ENCODE measurements around the gene FBLN1.
"Not testable (repeated sequence)": the region's sequence is repeated elsewhere in the genome, so short reads cannot be mapped to it uniquely, and the experiment has no call there.

FBLN1 gene

GRCh38 chr22:45535290-45535689, 32.6 kb downstream of the FBLN1 start:
- Mint-ChIP-seq H3K27me3 (peaks cover 6% of the 10 kb centered on the region), H3K9me3 (no peaks in the 10 kb centered on the region)

GRCh38 chr22:45535835-45536234, 33.2 kb downstream of the FBLN1 start:
- not testable (repeated sequence) for H3K36me3 Mint-ChIP-seq (ENCODE audit: low read depth)

More at GRCh38 chr22:45535290-45535689, 32.6 kb downstream of the FBLN1 start:
- H3K4me1 Mint-ChIP-seq (ENCODE audit: low read depth): no peaks in the 10 kb centered on the region
- no peak overlapping the region for H3K27ac Mint-ChIP-seq
- H3K4me3 Mint-ChIP-seq: no peak overlapping the region
- DNase-seq: no peak
- no peaks in the 10 kb centered on the region for H3K36me3 Mint-ChIP-seq (ENCODE audit: low read depth)

GRCh38 chr22:45537734-45538181, 35.1 kb downstream of the FBLN1 start:
- H3K27me3 Mint-ChIP-seq: peaks cover 12% of the 10 kb centered on the region
- H3K27ac Mint-ChIP-seq: no peak overlapping the region
- DNase-seq: no peak
- H3K36me3 Mint-ChIP-seq (ENCODE audit: low read depth): no peaks in the 10 kb centered on the region
- no peaks in the 10 kb centered on the region for H3K4me1 Mint-ChIP-seq (ENCODE audit: low read depth)
- H3K4me3 Mint-ChIP-seq: no peak overlapping the region
- no peaks in the 10 kb centered on the region for H3K9me3 Mint-ChIP-seq

More at GRCh38 chr22:45535835-45536234, 33.2 kb downstream of the FBLN1 start:
- H3K4me1 Mint-ChIP-seq (ENCODE audit: low read depth); DNase-seq; H3K9me3 Mint-ChIP-seq; H3K27ac Mint-ChIP-seq; H3K4me3 Mint-ChIP-seq: not testable (repeated sequence)
- H3K27me3 Mint-ChIP-seq: peaks cover 11% of the 10 kb centered on the region

GRCh38 chr22:45538281-45538680, 35.6 kb downstream of the FBLN1 start:
- peaks cover 12% of the 10 kb centered on the region for H3K27me3 Mint-ChIP-seq
- H3K36me3 Mint-ChIP-seq (ENCODE audit: low read depth): no peaks in the 10 kb centered on the region
- H3K27ac Mint-ChIP-seq: no peak overlapping the region
- no peaks in the 10 kb centered on the region for H3K4me1 Mint-ChIP-seq (ENCODE audit: low read depth)
- no peak overlapping the region for H3K4me3 Mint-ChIP-seq
- no peaks in the 10 kb centered on the region for H3K9me3 Mint-ChIP-seq
- no peak for DNase-seq

- no peak overlapping the region for H3K27ac Mint-ChIP-seq
- no peak for DNase-seq
- no peak overlapping the region for H3K4me3 Mint-ChIP-seq
- no peaks in the 10 kb centered on the region for H3K4me1 Mint-ChIP-seq (ENCODE audit: low read depth)
- no peaks in the 10 kb centered on the region for H3K36me3 Mint-ChIP-seq (ENCODE audit: low read depth)
- peaks cover 8% of the 10 kb centered on the region for H3K27me3 Mint-ChIP-seq
- H3K9me3 Mint-ChIP-seq: no peaks in the 10 kb centered on the region
Measured at GRCh38 chr22:45540122-45540521, 37.4 kb downstream of the FBLN1 start.

- Mint-ChIP-seq H3K36me3 (ENCODE audit: low read depth) (no peaks in the 10 kb centered on the region), H3K4me1 (ENCODE audit: low read depth) (no peaks in the 10 kb centered on the region), H3K9me3 (no peaks in the 10 kb centered on the region), H3K4me3 (no peak overlapping the region), H3K27me3 (peaks cover 8% of the 10 kb centered on the region), H3K27ac (no peak overlapping the region)
- DNase-seq: no peak
Measured at GRCh38 chr22:45541382-45541979, 38.8 kb downstream of the FBLN1 start.

GRCh38 chr22:45542001-45542520, 39.4 kb downstream of the FBLN1 start:
- H3K27ac Mint-ChIP-seq: no peak overlapping the region
- H3K9me3 Mint-ChIP-seq: no peaks in the 10 kb centered on the region
- H3K36me3 Mint-ChIP-seq (ENCODE audit: low read depth): no peaks in the 10 kb centered on the region
- peaks cover 8% of the 10 kb centered on the region for H3K27me3 Mint-ChIP-seq
- H3K4me3 Mint-ChIP-seq: no peak overlapping the region
- DNase-seq: no peak
- H3K4me1 Mint-ChIP-seq (ENCODE audit: low read depth): no peaks in the 10 kb centered on the region

- not testable (repeated sequence) for H3K4me3 Mint-ChIP-seq; H3K9me3 Mint-ChIP-seq; H3K27me3 Mint-ChIP-seq; H3K4me1 Mint-ChIP-seq (ENCODE audit: low read depth); H3K36me3 Mint-ChIP-seq (ENCODE audit: low read depth); DNase-seq; H3K27ac Mint-ChIP-seq
Measured at GRCh38 chr22:45542736-45543135, 40.1 kb downstream of the FBLN1 start.

GRCh38 chr22:45543243-45543642, 40.6 kb downstream of the FBLN1 start:
- no peak for DNase-seq
- Mint-ChIP-seq H3K4me1 (ENCODE audit: low read depth) (no peaks in the 10 kb centered on the region), H3K27ac (no peak overlapping the region), H3K27me3 (peaks cover 7% of the 10 kb centered on the region), H3K36me3 (ENCODE audit: low read depth) (no peaks in the 10 kb centered on the region), H3K9me3 (no peaks in the 10 kb centered on the region), H3K4me3 (no peak overlapping the region)

- Mint-ChIP-seq H3K27ac (no peak overlapping the region), H3K9me3 (no peaks in the 10 kb centered on the region), H3K36me3 (ENCODE audit: low read depth) (no peaks in the 10 kb centered on the region), H3K4me3 (no peak overlapping the region), H3K27me3 (peaks cover 6% of the 10 kb centered on the region), H3K4me1 (ENCODE audit: low read depth) (no peaks in the 10 kb centered on the region)
- no peak for DNase-seq
Measured at GRCh38 chr22:45544588-45545170, 42.0 kb downstream of the FBLN1 start.

GRCh38 chr22:45546333-45547015, 43.8 kb downstream of the FBLN1 start:
- no peaks in the 10 kb centered on the region for H3K4me1 Mint-ChIP-seq (ENCODE audit: low read depth)
- H3K27me3 Mint-ChIP-seq: no peaks in the 10 kb centered on the region
- no peak for DNase-seq
- H3K27ac Mint-ChIP-seq: no peak overlapping the region
- no peak overlapping the region for H3K4me3 Mint-ChIP-seq
- H3K36me3 Mint-ChIP-seq (ENCODE audit: low read depth): no peaks in the 10 kb centered on the region
- H3K9me3 Mint-ChIP-seq: no peaks in the 10 kb centered on the region

GRCh38 chr22:45547016-45547345, 44.3 kb downstream of the FBLN1 start:
- no peaks in the 10 kb centered on the region for H3K36me3 Mint-ChIP-seq (ENCODE audit: low read depth)
- H3K27me3 Mint-ChIP-seq: no peaks in the 10 kb centered on the region
- no peak for DNase-seq
- H3K9me3 Mint-ChIP-seq: no peaks in the 10 kb centered on the region
- H3K4me3 Mint-ChIP-seq: no peak overlapping the region
- no peaks in the 10 kb centered on the region for H3K4me1 Mint-ChIP-seq (ENCODE audit: low read depth)
- no peak overlapping the region for H3K27ac Mint-ChIP-seq

GRCh38 chr22:45547731-45548130, 45.0 kb downstream of the FBLN1 start:
- Mint-ChIP-seq H3K4me1 (ENCODE audit: low read depth) (no peaks in the 10 kb centered on the region), H3K27me3 (no peaks in the 10 kb centered on the region), H3K27ac (no peak overlapping the region), H3K4me3 (no peak overlapping the region), H3K9me3 (no peaks in the 10 kb centered on the region), H3K36me3 (ENCODE audit: low read depth) (no peaks in the 10 kb centered on the region)
- no peak for DNase-seq

GRCh38 chr22:45548247-45548840, 45.7 kb downstream of the FBLN1 start:
- H3K27ac Mint-ChIP-seq: no peak overlapping the region
- no peaks in the 10 kb centered on the region for H3K36me3 Mint-ChIP-seq (ENCODE audit: low read depth)
- no peaks in the 10 kb centered on the region for H3K9me3 Mint-ChIP-seq
- peaks cover under 1% of the 10 kb centered on the region for H3K27me3 Mint-ChIP-seq
- no peaks in the 10 kb centered on the region for H3K4me1 Mint-ChIP-seq (ENCODE audit: low read depth)
- no peak for DNase-seq
- H3K4me3 Mint-ChIP-seq: no peak overlapping the region
